Frontal cortex (tissue), 4 donors: ENCODE results near the gene BEX3. TPM values are rescaled to one million over a fixed set of nuclear protein-coding genes. Genes with fewer than 3 reads are reported as not detected.

Experiments
- DNase-seq, 2 donors: peaks; one replicate each; pipeline ENCODE4 v3.0.0; 2012; ENCODE audit warnings: low spot score in 2 of 2
- FAIRE-seq: peaks from 2 replicates; lab custom pipeline; 2012; peaks lifted over from hg19 to GRCh38; lab: Jason Lieb, UNC
- small RNA-seq: library from RNA; depleted of rRNA; stranded (forward); fragments of <200 nt; gene quantifications from one replicate; pipeline ENCODE3, GENCODE V24; 2014
- total RNA-seq: library from RNA; depleted of rRNA; stranded (reverse); fragments of >200 nt; gene quantifications from one replicate; pipeline ENCODE4 v1.2.3, GENCODE V29; 2014
- donor health status: control.
- donor health status: control.
- donor health status: control.

Gene BEX3
- total RNA-seq, 1 donor from 2014 or later = 179 TPM

DNA sequence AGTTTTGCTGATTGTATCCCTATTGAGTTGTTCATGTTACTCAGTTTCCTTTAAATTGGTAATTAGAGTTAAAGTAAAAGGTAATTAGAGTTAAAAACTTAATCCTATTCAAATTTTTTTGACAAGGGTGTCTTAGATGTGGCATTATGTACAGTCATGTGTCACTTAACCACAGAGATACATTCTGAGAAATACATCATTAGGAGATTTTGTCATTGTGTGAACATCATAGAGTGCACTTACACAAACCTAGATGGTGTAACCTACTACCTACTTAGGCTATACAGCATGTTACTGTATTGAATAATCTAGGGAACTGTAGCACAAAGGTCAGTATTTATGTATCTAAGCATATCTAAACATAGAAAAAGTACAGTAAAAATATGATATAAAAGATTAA is 39.2 kb downstream of the BEX3 start:
- DNase-seq (no peak), FAIRE-seq (no peak)

DNA sequence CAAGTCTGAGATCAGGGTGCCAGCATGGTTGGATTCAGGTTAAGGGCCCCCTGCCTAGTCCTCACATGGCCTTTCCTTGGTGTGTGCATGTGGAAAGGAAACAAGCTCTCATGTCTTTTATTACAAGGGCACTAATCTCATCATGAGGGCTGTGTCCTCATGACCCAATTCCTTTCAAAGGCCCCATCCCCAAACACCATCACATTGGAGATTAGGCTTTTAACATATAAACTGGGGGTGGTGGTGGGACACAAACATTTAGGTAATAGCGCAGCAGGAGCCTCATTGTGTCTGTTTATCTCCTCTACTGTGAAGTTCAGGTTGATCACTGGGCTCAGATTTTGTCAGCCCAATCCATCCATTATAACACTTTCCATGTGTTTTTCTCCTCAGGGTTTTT is 41.0 kb downstream of the BEX3 start:
- FAIRE-seq (no peak), DNase-seq (no peak)

DNA sequence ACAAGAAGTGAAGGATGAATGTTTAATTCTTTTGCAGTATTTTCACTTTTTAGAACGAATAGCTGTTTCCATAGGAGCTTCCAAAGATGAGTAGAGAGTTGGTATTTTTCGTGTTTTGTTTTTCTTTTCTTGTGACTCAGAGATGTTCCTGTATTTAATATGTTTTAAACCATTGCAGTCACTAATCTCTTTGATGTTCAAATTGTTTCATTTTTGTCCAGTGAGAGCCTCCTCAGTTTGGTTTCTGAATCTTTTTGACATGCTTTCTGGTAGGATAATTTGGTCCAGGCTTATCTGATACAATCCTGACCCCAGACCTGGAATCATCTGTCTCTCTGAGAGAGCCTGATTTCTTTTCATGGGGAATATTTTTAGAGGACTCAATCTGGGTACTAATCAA is 41.6 kb downstream of the BEX3 start:
- no peak for FAIRE-seq
- DNase-seq = no peak

DNA sequence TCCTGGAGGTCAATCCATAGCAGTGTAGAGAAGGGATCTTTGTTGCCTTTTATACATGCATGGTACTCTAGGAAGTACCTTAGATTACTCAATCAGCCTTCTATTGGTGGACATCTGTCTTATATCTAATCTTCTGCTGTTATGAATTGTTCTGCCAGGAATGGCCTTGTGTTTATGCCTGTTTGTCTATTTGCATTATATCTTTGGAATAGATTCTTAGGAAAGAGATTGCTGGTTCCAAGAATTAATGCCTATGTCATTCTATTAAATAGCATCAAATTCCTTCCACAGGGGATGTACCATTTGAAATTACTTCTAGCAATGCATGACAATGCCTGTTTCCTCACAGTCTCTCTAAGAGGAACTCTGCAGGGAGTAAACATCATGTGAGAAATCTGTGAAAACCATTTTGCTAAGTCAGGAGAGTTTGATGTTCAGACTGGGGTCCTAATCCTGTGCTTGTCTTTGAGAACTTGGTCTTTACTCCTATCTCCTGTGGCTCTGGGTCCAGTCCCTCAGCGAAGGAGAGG is 42.5 kb downstream of the BEX3 start:
- no peak for FAIRE-seq
- DNase-seq = no peak

DNA sequence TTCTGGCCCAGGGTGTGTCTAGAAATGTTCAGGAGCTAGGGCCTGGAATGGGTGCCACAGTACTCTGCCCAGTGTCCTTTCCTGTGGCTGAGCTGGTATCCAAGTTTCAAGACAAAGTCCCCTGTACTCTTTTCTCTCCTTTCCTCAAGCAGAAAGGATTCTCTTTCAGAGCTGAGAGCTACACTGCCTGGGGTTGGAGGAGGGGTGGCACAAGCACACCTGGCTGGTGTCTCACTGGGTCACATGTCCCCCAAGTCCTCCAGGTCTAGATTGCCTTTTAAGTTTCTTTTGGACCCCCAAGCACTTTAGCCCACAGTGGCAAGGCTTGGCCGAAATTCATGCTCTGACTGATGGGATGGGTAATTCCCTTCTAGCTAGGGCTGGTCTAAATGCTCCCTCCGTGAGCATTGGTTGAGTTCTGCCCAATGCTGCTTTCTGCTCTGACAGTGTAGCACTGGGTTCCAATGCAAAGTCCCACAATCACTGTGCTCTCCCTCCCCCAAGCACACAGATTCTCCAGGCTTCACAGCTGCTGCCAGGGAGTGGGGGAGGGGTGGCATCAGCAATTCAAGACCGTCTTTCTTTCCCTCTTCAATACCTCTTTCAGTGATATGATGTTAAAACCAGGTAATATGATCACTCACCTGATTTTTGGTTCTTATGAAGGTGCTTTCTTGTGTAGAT is 47.8 kb downstream of the BEX3 start:
- DNase-seq = no peak
- no peak for FAIRE-seq

Small RNAs within 50 kb of the gene (small RNA-seq; reads per million reads assigned to genes)
- gene Z92846.1 = not detected

Other genes with a start within 250 kb of the BEX3 start
- gene BEX4, start 161.4 kb upstream of the BEX3 start, total RNA-seq = 110 TPM
- 106 TPM for gene TCEAL8, start 121.4 kb upstream of the BEX3 start, total RNA-seq
- gene TCEAL5, start 99.8 kb upstream of the BEX3 start, total RNA-seq = 6.9 TPM
- 110 TPM for gene BEX2, start 65.5 kb upstream of the BEX3 start, total RNA-seq
- 107 TPM for gene TCEAL7, start 46.3 kb upstream of the BEX3 start, total RNA-seq
- 27.7 TPM for gene TCEAL9, start 20.0 kb upstream of the BEX3 start, total RNA-seq
- 0.82 TPM for gene RAB40A, start 143.0 kb downstream of the BEX3 start, total RNA-seq
- gene TCEAL4, start 209.0 kb downstream of the BEX3 start, total RNA-seq = 54.2 TPM
- gene TCEAL3, start 231.4 kb downstream of the BEX3 start, total RNA-seq = 9.8 TPM